GM23338 (cell line): Measurements from ENCODE around the gene SORBS2.

Experiments
- CREB1 ChIP-seq: fragments of 250-450 bp; sonication (Bioruptor Pico); IDR thresholded peaks from 2 replicates; pipeline ENCODE4 v1.5.0; 2020; ENCODE audit warnings: low read depth, mild to moderate bottlenecking, moderate library complexity
- CTCF ChIP-seq, 2 experiments: fragments of 200-600 bp in 1 of 2; sonication (generic) in 1 of 2; conservative IDR thresholded peaks; 2 replicates each; pipeline versions ENCODE4 v1.5.1 to v1.6.1; 2016 to 2017; ENCODE audit warnings: antibody characterized with exemption in 2 of 2, low read depth in 2 of 2, mild to moderate bottlenecking in 2 of 2, moderate library complexity in 1 of 2
- EZH2 ChIP-seq: fragments of 200-600 bp; sonication (generic); IDR thresholded peaks from one replicate; pipeline ENCODE4 v1.8.0; 2017; ENCODE audit warnings: antibody characterized with exemption, mild to moderate bottlenecking, low read depth; ENCODE audit not compliant: unreplicated experiment
- EZH2phosphoT487 ChIP-seq: fragments of 200-600 bp; sonication (generic); IDR thresholded peaks from one replicate; pipeline ENCODE4 v1.8.1; 2018; ENCODE audit warnings: antibody characterized with exemption; ENCODE audit not compliant: unreplicated experiment
- POLR2AphosphoS5 ChIP-seq: IDR thresholded peaks from 2 replicates; pipeline ENCODE4 v1.6.1; 2016; ENCODE audit warnings: antibody characterized with exemption, low read depth
- REST ChIP-seq: IDR thresholded peaks from one replicate; pipeline ENCODE4 v1.6.1; 2018; ENCODE audit warnings: antibody characterized with exemption; ENCODE audit not compliant: unreplicated experiment
- ZNF114 ChIP-seq: fragments of 250-450 bp; sonication (Bioruptor Pico); IDR thresholded peaks from 2 replicates; pipeline ENCODE4 v1.5.0; 2020; ENCODE audit warnings: mild to moderate bottlenecking, moderate library complexity

DNA sequence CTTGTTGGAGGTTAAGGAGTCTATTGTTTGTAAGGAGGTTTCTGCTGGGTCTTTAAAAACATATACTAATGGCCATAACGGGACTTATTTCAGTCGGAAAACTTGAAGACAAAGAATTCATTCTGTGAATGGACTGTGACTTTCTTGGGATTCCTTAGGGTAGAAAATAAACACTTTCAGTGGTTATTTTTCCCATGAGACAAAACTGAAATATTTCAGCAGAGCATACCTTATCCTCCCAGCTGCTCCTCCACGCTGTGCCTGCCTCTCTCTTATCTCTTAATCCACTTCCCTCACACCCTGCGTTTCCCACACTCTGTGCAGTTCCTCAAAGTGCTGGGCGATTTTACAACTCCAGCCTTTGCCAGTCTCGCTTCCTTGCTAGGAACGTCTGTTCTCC, 47.1 kb upstream of the SORBS2 start:
- TF ChIP-seq CTCF (conservative IDR thresholded peaks at IDR 0.05; ENCODE audit: low read depth in 2 of 2) (no peak), EZH2 (no peak), EZH2phosphoT487 (no peak), CREB1 (CRISPR knock-in tag) (no peak), POLR2AphosphoS5 (no peak), REST (no peak), ZNF114 (CRISPR knock-in tag) (no peak)
